ENCODE data around the gene AUTS2. TPM values are rescaled to one million over a fixed set of nuclear protein-coding genes. Genes with fewer than 3 reads are reported as not detected.

AUTS2 gene
- total and polyA plus RNA-seq, 4 donors: 4.9 to 24.4 (median 7.0) TPM

DNA sequence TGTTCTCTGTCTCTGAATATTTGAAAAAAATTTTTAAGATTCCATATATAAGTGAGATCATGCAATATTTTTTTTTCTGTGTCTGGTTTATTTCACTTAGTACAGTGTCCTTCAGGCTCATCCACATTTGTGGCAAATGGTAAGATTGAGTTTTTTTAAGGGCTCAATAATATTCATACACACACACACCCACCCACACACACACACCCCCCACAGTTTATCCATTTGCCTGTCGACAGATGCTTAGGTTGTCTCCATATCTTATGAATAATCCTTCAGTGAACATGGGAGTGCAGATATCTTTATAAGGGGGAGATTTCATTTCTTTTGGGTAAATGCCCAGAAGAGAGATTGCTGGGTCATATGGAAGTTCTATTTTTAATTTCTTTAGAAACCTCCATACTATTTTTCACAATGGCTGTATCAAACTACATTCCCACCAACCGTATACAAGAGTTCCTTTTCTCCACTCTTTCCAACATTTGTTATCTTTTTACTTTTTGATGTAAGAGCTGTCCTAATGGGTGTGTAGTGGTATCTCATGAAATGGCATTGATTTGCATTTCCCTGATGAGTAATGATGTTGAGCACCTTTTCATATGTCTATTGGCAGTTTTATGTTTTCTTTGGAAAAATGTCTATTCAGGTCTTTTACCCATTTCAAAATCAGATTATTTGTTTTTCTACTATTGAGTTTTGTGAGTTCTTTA, 35.0 kb downstream of the AUTS2 start:
- no peak for DNase-seq (ENCODE audit: low spot score)
- Histone ChIP-seq H3K9me3 (ENCODE audit: control insufficient read depth in 4 of 4, low read length in 3 of 4) (no peaks in the 10 kb centered on the region), H3K9ac (ENCODE audit: low read depth in 1 of 2, low read length in 2 of 2) (no peak overlapping the region), H3K27ac (ENCODE audit: low read depth in 1 of 2, low read length in 2 of 2) (no peak overlapping the region), H3K36me3 (ENCODE audit: control insufficient read depth in 4 of 4, insufficient read depth in 3 of 4, low read depth in 1 of 4, low read length in 3 of 4) (no peaks in the 10 kb centered on the region), H3K27me3 (ENCODE audit: control insufficient read depth in 4 of 4, insufficient read depth in 4 of 4, low read length in 3 of 4) (no peaks in the 10 kb centered on the region), H3K4me1 (ENCODE audit: control insufficient read depth in 4 of 4, insufficient read depth in 4 of 4, low read length in 3 of 4) (peaks cover 0 to 1% (median 0%) of the 10 kb centered on the region in 4 donors), H3K4me3 (ENCODE audit: low read depth in 1 of 3, low read length in 3 of 3) (no peak overlapping the region)
- TF ChIP-seq HNF4G (IDR thresholded peaks at IDR 0.05): no peak
- TF ChIP-seq RAD21 (IDR thresholded peaks at IDR 0.05): no peak
- TF ChIP-seq, protein P1, sequence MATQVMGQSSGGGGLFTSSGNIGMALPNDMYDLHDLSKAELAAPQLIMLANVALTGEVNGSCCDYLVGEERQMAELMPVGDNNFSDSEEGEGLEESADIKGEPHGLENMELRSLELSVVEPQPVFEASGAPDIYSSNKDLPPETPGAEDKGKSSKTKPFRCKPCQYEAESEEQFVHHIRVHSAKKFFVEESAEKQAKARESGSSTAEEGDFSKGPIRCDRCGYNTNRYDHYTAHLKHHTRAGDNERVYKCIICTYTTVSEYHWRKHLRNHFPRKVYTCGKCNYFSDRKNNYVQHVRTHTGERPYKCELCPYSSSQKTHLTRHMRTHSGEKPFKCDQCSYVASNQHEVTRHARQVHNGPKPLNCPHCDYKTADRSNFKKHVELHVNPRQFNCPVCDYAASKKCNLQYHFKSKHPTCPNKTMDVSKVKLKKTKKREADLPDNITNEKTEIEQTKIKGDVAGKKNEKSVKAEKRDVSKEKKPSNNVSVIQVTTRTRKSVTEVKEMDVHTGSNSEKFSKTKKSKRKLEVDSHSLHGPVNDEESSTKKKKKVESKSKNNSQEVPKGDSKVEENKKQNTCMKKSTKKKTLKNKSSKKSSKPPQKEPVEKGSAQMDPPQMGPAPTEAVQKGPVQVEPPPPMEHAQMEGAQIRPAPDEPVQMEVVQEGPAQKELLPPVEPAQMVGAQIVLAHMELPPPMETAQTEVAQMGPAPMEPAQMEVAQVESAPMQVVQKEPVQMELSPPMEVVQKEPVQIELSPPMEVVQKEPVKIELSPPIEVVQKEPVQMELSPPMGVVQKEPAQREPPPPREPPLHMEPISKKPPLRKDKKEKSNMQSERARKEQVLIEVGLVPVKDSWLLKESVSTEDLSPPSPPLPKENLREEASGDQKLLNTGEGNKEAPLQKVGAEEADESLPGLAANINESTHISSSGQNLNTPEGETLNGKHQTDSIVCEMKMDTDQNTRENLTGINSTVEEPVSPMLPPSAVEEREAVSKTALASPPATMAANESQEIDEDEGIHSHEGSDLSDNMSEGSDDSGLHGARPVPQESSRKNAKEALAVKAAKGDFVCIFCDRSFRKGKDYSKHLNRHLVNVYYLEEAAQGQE (IDR thresholded peaks at IDR 0.05): no peak
- no peak for TF ChIP-seq SP1 (IDR thresholded peaks at IDR 0.05)
- TF ChIP-seq FOXA1 (IDR thresholded peaks at IDR 0.05): no peak
- no peak for TF ChIP-seq HNF4A (conservative IDR thresholded peaks at IDR 0.05)
- no peak for TF ChIP-seq GABPA (IDR thresholded peaks at IDR 0.05 in 1 of 2, conservative IDR thresholded peaks at IDR 0.05 in 1 of 2)
- TF ChIP-seq, protein P2, sequence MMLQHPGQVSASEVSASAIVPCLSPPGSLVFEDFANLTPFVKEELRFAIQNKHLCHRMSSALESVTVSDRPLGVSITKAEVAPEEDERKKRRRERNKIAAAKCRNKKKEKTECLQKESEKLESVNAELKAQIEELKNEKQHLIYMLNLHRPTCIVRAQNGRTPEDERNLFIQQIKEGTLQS (IDR thresholded peaks at IDR 0.05): no peak
- TF ChIP-seq YY1 (IDR thresholded peaks at IDR 0.05): no peak
- WGBS: 90% methylated on average over 2 of the region's 2 CpGs

DNA sequence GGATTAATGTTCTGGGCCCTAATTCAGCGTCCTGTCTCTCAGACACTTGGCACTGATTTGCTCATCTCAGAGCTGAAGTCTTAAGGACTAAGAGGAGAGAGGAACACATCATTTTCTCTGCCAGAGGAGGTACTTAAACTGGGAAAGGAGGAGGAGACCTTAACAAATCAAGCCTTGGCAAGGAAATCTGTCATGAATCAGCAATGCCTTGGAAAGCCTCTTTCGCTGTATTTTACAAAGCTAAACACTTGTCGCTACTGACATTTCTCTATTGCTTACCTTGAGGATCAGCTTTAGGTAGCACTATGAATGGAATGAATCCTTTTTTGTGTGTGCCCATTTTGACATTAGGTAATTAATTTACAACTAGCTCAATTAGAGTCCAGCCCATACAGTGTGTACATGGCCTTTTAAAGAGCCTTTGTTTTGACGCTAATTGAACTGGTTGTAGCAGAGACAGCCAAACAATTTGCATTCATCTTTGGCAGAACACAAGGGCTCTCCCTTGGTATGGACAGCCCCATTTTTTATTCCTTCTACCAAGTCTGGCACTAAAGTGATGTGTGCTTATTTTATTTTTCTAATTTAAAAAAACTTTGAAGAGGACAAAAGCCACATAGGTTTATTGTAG, 37.4 kb downstream of the AUTS2 start:
- no peaks in the 10 kb centered on the region for H3K36me3 ChIP-seq (ENCODE audit: control insufficient read depth in 4 of 4, insufficient read depth in 3 of 4, low read depth in 1 of 4, low read length in 3 of 4)
- 95% methylated on average over 4 of the region's 4 CpGs for WGBS

More for the DNA sequence above, 37.4 kb downstream of the AUTS2 start:
- no peaks in the 10 kb centered on the region for H3K27me3 ChIP-seq (ENCODE audit: control insufficient read depth in 4 of 4, insufficient read depth in 4 of 4, low read length in 3 of 4)
- no peak overlapping the region for H3K27ac ChIP-seq (ENCODE audit: low read depth in 1 of 2, low read length in 2 of 2)
- no peak for DNase-seq (ENCODE audit: low spot score)
- H3K4me3 ChIP-seq (ENCODE audit: low read depth in 1 of 3, low read length in 3 of 3): no peak overlapping the region
- no peak overlapping the region for H3K9ac ChIP-seq (ENCODE audit: low read depth in 1 of 2, low read length in 2 of 2)
- no peaks in the 10 kb centered on the region for H3K9me3 ChIP-seq (ENCODE audit: control insufficient read depth in 4 of 4, low read length in 3 of 4)
- TF ChIP-seq, protein P2 (IDR thresholded peaks at IDR 0.05): no peak
- TF ChIP-seq, protein P1 (IDR thresholded peaks at IDR 0.05): no peak
- TF ChIP-seq HNF4G (IDR thresholded peaks at IDR 0.05): no peak
- no peak for TF ChIP-seq JUND (IDR thresholded peaks at IDR 0.05)
- TF ChIP-seq SP1 (IDR thresholded peaks at IDR 0.05): no peak
- TF ChIP-seq GABPA (IDR thresholded peaks at IDR 0.05 in 1 of 2, conservative IDR thresholded peaks at IDR 0.05 in 1 of 2): no peak
- no peak for TF ChIP-seq HNF4A (conservative IDR thresholded peaks at IDR 0.05)
- no peak for TF ChIP-seq TAF1 (conservative IDR thresholded peaks at IDR 0.05)
- no peak for TF ChIP-seq NR2F2 (IDR thresholded peaks at IDR 0.05)
- TF ChIP-seq, protein P3, sequence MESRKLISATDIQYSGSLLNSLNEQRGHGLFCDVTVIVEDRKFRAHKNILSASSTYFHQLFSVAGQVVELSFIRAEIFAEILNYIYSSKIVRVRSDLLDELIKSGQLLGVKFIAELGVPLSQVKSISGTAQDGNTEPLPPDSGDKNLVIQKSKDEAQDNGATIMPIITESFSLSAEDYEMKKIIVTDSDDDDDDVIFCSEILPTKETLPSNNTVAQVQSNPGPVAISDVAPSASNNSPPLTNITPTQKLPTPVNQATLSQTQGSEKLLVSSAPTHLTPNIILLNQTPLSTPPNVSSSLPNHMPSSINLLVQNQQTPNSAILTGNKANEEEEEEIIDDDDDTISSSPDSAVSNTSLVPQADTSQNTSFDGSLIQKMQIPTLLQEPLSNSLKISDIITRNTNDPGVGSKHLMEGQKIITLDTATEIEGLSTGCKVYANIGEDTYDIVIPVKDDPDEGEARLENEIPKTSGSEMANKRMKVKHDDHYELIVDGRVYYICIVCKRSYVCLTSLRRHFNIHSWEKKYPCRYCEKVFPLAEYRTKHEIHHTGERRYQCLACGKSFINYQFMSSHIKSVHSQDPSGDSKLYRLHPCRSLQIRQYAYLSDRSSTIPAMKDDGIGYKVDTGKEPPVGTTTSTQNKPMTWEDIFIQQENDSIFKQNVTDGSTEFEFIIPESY (IDR thresholded peaks at IDR 0.05): no peak
- no peak for TF ChIP-seq YY1 (IDR thresholded peaks at IDR 0.05)
- no peak for TF ChIP-seq EGR1 (IDR thresholded peaks at IDR 0.05; ENCODE audit: low read depth in 2 of 2)
- TF ChIP-seq RXRA (IDR thresholded peaks at IDR 0.05): no peak
- no peak for TF ChIP-seq RAD21 (IDR thresholded peaks at IDR 0.05)
- TF ChIP-seq, protein P4, sequence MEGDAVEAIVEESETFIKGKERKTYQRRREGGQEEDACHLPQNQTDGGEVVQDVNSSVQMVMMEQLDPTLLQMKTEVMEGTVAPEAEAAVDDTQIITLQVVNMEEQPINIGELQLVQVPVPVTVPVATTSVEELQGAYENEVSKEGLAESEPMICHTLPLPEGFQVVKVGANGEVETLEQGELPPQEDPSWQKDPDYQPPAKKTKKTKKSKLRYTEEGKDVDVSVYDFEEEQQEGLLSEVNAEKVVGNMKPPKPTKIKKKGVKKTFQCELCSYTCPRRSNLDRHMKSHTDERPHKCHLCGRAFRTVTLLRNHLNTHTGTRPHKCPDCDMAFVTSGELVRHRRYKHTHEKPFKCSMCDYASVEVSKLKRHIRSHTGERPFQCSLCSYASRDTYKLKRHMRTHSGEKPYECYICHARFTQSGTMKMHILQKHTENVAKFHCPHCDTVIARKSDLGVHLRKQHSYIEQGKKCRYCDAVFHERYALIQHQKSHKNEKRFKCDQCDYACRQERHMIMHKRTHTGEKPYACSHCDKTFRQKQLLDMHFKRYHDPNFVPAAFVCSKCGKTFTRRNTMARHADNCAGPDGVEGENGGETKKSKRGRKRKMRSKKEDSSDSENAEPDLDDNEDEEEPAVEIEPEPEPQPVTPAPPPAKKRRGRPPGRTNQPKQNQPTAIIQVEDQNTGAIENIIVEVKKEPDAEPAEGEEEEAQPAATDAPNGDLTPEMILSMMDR (IDR thresholded peaks at IDR 0.05; ENCODE audit: low read depth, low read length, missing input control): no peak
- TF ChIP-seq FOXA2 (IDR thresholded peaks at IDR 0.05): no peak
- TF ChIP-seq, protein P5, sequence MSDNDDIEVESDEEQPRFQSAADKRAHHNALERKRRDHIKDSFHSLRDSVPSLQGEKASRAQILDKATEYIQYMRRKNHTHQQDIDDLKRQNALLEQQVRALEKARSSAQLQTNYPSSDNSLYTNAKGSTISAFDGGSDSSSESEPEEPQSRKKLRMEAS (IDR thresholded peaks at IDR 0.05): no peak
- TF ChIP-seq FOXA1 (IDR thresholded peaks at IDR 0.05): no peak
- peaks cover 0 to 1% (median 0%) of the 10 kb centered on the region in 4 donors for H3K4me1 ChIP-seq (ENCODE audit: control insufficient read depth in 4 of 4, insufficient read depth in 4 of 4, low read length in 3 of 4)
